D721Med (cell line): ENCODE measurements around the gene EMILIN2.

ENCODE experiments used
- DNase-seq: peaks from one replicate; pipeline ENCODE4 v3.0.0; 2011; ENCODE audit warnings: low spot score; ENCODE audit not compliant: insufficient read length
- FAIRE-seq: peaks from 2 replicates; lab custom pipeline; 2011; peaks lifted over from hg19 to GRCh38; lab: Jason Lieb, UNC
- TF ChIP-seq, protein P1 (sequence below): IDR thresholded peaks from 2 replicates; pipeline ENCODE4 v1.5.1; 2012; ENCODE audit warnings: mild to moderate bottlenecking, control low read depth; ENCODE audit not compliant: insufficient read depth; ENCODE audit errors: missing control alignments

The EMILIN2 gene

DNA sequence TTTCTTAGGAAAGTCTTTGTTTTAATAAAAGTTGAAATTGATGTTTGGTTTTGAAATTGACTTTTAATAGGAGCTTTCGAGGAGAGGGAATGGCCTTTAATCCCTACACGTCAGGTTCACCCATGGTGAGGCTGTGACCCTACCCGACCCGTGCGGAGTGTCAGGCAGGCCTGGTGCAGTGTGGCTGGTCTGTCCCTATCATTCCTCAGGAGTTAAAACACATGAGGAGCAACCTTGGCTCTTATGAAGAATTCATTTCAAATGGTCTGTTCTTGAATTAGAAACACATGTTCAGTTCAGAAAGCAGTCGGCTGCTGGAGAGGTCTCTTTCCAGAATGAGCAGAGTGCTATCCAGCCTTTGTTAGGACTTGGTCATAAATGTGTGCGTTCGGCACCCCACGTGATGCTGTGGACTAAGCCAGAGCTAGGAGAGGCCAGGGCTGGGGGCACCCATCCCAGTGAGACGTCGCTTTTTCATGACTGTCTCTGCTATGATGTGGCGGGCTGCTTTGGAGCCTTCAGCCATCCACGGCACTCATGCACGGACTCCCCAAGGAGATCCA lies 54.7 kb downstream of the EMILIN2 start:
- no peak for FAIRE-seq
- no peak for DNase-seq
- TF ChIP-seq, protein P1, sequence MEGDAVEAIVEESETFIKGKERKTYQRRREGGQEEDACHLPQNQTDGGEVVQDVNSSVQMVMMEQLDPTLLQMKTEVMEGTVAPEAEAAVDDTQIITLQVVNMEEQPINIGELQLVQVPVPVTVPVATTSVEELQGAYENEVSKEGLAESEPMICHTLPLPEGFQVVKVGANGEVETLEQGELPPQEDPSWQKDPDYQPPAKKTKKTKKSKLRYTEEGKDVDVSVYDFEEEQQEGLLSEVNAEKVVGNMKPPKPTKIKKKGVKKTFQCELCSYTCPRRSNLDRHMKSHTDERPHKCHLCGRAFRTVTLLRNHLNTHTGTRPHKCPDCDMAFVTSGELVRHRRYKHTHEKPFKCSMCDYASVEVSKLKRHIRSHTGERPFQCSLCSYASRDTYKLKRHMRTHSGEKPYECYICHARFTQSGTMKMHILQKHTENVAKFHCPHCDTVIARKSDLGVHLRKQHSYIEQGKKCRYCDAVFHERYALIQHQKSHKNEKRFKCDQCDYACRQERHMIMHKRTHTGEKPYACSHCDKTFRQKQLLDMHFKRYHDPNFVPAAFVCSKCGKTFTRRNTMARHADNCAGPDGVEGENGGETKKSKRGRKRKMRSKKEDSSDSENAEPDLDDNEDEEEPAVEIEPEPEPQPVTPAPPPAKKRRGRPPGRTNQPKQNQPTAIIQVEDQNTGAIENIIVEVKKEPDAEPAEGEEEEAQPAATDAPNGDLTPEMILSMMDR: no peak

DNA sequence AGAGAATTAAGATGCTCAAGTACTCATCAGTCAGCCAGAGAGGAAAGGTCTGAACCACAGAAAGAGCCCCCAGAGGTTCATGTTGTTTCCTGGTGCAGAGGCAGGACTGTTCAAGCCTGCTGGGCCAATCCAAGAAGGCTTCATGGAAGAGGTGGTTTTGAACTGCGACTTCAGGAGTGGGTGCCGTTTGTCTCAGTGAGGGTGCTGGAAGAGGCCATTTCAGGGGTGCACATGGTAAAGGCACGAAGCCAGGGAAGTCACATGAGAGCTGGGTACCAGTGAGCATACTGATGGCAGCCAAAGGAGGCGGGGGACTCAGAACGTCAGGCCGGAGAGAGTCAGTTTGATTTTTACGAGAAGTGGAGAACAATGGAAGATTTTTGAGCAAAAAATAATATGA lies 55.5 kb downstream of the EMILIN2 start:
- TF ChIP-seq, protein P1: no peak
- no peak for FAIRE-seq
- DNase-seq: no peak

DNA sequence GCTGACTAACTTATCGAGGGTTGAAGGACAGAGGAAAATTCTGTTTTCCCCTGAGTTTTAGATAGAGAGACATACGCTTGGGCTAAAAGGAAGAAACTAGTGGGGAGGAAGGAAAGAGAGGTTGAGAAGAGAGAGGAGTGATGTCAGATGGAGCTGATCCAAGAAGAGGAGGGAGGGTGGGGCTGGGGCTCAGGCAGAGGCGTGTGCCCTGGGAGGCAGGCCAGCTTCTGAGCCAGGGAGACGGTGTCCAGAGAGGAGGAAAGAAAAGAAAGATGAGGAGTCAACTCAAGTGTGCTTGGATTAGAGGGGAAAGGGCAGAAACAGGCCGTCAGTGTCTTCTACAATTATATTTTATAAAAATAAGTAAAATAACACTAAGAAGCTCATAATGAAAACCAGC lies 56.2 kb downstream of the EMILIN2 start:
- FAIRE-seq: no peak
- TF ChIP-seq, protein P1: no peak
- DNase-seq: no peak

DNA sequence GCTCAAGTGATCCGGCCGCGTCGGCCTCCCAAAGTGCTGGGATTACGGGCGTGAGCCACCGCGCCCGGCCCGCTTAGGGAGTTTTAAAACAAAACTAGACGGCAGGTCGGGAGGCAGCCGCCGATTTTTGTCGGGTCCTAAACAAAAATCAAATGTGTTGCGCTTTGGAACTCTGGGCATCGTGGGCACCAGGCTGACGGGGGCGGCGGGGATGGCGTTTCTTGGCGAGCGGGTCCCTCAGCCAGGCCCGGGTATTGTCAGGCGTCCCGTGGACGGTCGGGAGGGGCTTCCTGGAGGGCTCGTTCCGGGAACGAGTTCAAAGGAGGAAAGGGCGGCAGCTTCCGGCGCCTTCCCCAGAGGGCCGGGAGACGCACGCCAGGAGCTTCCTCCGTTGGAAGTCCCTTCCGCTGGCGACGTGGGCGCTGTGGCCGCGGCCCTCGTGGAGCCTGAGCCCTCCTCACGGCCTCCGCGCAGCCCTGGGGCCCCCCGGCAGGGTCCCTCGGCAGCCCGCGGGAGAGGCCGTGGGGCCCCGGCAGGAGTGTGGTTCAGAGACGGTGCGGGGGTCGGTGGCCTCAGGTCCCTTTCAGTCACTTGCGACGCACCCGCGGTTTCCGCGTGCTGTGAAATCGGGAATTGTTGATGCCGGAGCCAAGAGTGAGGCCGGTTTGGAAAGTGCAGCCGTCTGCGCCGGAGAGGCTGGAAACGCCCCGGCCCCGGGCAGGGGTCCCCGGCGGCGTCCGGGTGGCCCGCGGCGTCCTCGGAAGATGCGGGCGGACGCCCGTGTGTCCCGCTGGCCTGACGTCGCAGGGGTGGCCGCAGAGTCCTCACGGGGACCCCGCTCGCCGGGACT lies 59.3 kb downstream of the EMILIN2 start:
- DNase-seq: no peak
- TF ChIP-seq, protein P1: no peak
- no peak for FAIRE-seq

DNA sequence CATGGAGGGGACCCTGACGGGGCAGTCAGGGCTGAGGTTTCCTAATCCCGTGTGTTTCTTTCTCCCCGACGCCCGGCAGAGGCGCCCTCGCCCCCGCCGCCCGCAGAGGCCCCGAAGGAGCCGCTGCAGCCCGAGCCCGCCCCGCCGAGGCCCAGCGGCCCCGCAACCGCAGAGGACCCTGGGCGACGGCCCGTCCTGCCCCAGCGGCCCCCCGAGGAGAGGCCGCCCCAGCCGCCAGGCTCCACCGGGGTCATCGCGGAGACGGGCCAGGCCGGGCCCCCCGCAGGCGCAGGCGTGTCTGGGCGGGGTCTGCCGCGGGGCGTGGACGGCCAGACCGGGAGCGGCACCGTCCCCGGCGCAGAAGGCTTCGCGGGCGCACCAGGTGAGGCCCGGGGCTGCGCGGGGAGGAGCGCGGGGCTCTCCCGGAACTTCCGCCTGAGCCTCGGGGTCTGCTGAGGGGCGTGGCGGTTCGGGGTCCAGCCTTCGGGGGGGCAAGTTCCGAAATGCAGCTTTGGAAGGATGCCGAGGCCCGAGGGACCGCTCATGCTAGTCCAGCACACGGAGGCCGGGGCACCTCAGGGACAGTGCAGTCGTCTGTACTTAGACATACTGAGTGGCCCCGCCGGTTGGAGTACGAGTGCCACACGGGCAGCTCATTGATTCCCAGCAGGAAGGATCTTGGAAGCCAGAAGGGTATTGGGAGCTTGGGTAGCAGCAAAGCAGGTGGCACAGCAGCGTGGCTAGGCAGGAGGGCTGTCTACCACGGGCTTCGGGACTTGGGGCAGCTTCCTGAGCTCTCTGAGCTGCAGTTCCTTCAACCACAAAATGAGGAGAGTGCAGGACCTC lies 60.1 kb downstream of the EMILIN2 start:
- FAIRE-seq: no peak
- TF ChIP-seq, protein P1: peak; percentile 13
- DNase-seq: peak; percentile 70

DNA sequence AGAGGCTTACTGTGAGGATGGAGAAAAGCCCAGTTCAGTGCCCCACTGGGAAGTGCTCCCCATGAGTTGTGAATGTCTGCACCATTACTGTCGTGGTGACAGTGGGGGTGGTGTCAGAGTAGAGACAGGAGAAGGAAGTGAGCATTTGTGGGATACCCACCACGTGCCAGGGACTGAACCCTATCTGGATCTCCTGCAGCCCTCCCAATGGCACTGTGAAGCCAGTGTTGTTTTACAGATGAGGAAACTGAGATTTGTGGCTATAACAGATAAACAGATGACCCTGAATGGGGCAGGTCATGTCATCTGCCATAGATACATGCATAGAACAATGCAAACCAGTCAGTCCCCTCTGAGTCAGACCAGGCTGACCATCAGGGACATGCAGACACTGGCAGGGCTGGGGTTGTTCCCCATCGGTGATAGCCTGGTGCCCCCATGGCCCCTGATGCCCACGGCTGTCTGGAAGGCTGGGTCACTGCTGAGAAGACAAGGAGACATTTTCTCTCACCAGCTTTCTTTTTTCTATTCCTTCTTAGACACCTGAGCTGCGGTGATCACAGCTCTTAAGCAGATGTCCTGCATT lies 60.8 kb downstream of the EMILIN2 start:
- FAIRE-seq: no peak
- no peak for DNase-seq
- TF ChIP-seq, protein P1: no peak
